Stimulated activated CD8-positive, alpha-beta memory T cell treated with anti-CD3 and anti-CD28 coated beads, Interleukin-4, amount 100 ng/mL, for 4 hours (primary cell): ENCODE data around the gene ANKRD55.
"Not testable (repeated sequence)": the region's sequence is repeated elsewhere in the genome, so short reads cannot be mapped to it uniquely, and the experiment has no call there.

Source experiments
- DNase-seq, 2 donors: peaks; one replicate each; pipeline ENCODE4 v3.0.0-alpha.2; 2020; ENCODE audit warnings: low read depth in 2 of 2, low spot score in 1 of 2

Gene ANKRD55

GRCh38 chr5:56110646-56111403 is 122.3 kb downstream of the ANKRD55 start:
- DNase-seq: no peak

GRCh38 chr5:56108246-56108645 is 124.9 kb downstream of the ANKRD55 start:
- no peak for DNase-seq

GRCh38 chr5:56106837-56107236 is 126.3 kb downstream of the ANKRD55 start:
- no peak for DNase-seq

- DNase-seq: no peak
Measured at GRCh38 chr5:56105511-56106291, 127.4 kb downstream of the ANKRD55 start.

GRCh38 chr5:56102889-56103288 is 130.2 kb downstream of the ANKRD55 start:
- DNase-seq: no peak

- DNase-seq: not testable (repeated sequence)
Measured at GRCh38 chr5:56102207-56102606, 130.9 kb downstream of the ANKRD55 start.

- DNase-seq: no peak
Measured at GRCh38 chr5:56101180-56101579, 131.9 kb downstream of the ANKRD55 start.

GRCh38 chr5:56100439-56101176 is 132.5 kb downstream of the ANKRD55 start:
- no peak for DNase-seq

- no peak for DNase-seq
Measured at GRCh38 chr5:56099346-56099745, 133.8 kb downstream of the ANKRD55 start.

GRCh38 chr5:56097055-56097454 is 136.1 kb downstream of the ANKRD55 start:
- no peak for DNase-seq

GRCh38 chr5:56095579-56096102 is 137.5 kb downstream of the ANKRD55 start:
- DNase-seq: no peak

GRCh38 chr5:56094579-56095361 is 138.4 kb downstream of the ANKRD55 start:
- DNase-seq: no peak

GRCh38 chr5:56093970-56094369 is 139.2 kb downstream of the ANKRD55 start:
- no peak for DNase-seq

- no peak for DNase-seq
Measured at GRCh38 chr5:56092115-56092514, 141.0 kb downstream of the ANKRD55 start.

- no peak for DNase-seq
Measured at GRCh38 chr5:56091664-56092063, 141.5 kb downstream of the ANKRD55 start.

- no peak for DNase-seq
Measured at GRCh38 chr5:56090793-56091460, 142.2 kb downstream of the ANKRD55 start.

GRCh38 chr5:56088967-56089829 is 143.9 kb downstream of the ANKRD55 start:
- DNase-seq: no peak

GRCh38 chr5:56088431-56088949 is 144.6 kb downstream of the ANKRD55 start:
- DNase-seq: no peak

- DNase-seq: no peak
Measured at GRCh38 chr5:56085193-56085592, 147.9 kb downstream of the ANKRD55 start.
